ENCODE data around the gene NSG1.

The NSG1 gene

GRCh38 chr4:4456816-4457578 lies 70.1 kb downstream of the NSG1 start:
- CTCF ChIA-PET, result no interaction called here
- no peak for TF ChIP-seq CTCF (IDR thresholded peaks at IDR 0.05; ENCODE audit: control extremely low read depth, extremely low read depth, low read depth, missing control alignments)
- DNase-seq (ENCODE audit: extremely low spot score), result no peak
- POLR2A ChIA-PET, result no interaction called here

GRCh38 chr4:4457803-4458553 lies 71.1 kb downstream of the NSG1 start:
- no peak for DNase-seq (ENCODE audit: extremely low spot score)
- TF ChIP-seq CTCF (IDR thresholded peaks at IDR 0.05; ENCODE audit: control extremely low read depth, extremely low read depth, low read depth, missing control alignments), result no peak
- ChIA-PET POLR2A (no interaction called here), CTCF (no interaction called here)

GRCh38 chr4:4459181-4459580 lies 72.3 kb downstream of the NSG1 start:
- no peak for TF ChIP-seq CTCF (IDR thresholded peaks at IDR 0.05; ENCODE audit: control extremely low read depth, extremely low read depth, low read depth, missing control alignments)
- ChIA-PET CTCF (no interaction called here), POLR2A (no interaction called here)
- no peak for DNase-seq (ENCODE audit: extremely low spot score)

DNA sequence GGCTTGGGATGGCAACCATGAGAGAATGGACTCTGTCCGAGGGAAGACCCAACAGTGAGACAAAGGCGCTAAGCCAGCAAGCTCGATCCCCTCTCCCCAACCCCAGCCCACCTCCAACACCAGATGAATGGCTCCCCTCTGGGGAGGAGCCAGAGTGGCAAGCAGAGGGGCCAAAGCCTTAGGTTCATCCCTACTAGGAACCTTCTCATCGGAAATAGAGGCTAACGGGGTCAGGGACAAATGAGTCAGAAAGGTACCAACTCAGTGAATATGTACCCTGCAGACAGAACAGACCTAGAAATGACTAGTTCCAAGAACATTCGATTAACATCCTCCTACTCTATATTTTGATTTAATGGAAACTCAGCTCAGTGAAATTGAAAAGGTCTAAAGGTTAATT lies 73.9 kb downstream of the NSG1 start:
- no peak for TF ChIP-seq CTCF (IDR thresholded peaks at IDR 0.05; ENCODE audit: control extremely low read depth, extremely low read depth, low read depth, missing control alignments)
- DNase-seq (ENCODE audit: extremely low spot score), result no peak
- ChIA-PET CTCF (interaction anchor here (1.1 kb wide), 1 partner anchor 14 kb away, joined by 3 read pairs; no protein-coding TSS in a partner anchor), POLR2A (no interaction called here)

DNA sequence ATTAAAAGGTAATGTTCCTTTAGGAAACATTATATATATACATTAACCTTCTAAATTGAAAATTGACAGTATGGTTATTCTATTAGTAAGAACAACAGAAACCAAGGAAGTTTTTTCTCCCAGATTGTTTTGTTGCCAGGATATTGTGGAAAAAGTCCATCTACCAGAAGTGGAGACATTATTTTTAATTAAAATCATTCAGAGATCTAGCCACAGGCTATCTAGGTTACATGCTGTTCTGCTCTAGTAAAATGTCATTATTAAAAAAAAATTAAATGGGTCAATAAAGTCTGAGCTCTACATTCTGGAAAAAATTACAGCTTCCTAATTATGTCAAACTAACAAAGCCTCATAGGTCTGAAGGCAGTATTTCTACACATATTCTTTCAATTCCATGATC lies 74.3 kb downstream of the NSG1 start:
- DNase-seq (ENCODE audit: extremely low spot score), result no peak
- ChIA-PET CTCF (interaction anchor here (1.1 kb wide), 1 partner anchor 14 kb away, joined by 3 read pairs; no protein-coding TSS in a partner anchor), POLR2A (no interaction called here)
- no peak for TF ChIP-seq CTCF (IDR thresholded peaks at IDR 0.05; ENCODE audit: control extremely low read depth, extremely low read depth, low read depth, missing control alignments)

- no peak for TF ChIP-seq CTCF (IDR thresholded peaks at IDR 0.05; ENCODE audit: control extremely low read depth, extremely low read depth, low read depth, missing control alignments)
- ChIA-PET POLR2A (no interaction called here), CTCF (no interaction called here)
- DNase-seq (ENCODE audit: extremely low spot score), result no peak
Observed at GRCh38 chr4:4461850-4462249, 74.9 kb downstream of the NSG1 start.
